Mucosa of rectum (tissue), 2 donors: Measurements from ENCODE around the gene XXYLT1.

ENCODE experiments used
- H3K27ac ChIP-seq, 2 donors: one replicate each; pipeline ENCODE4 v1.7.0; 2013; ENCODE audit warnings: inconsistent platforms in 2 of 2, low read depth in 2 of 2, low read length in 2 of 2
- H3K27me3 ChIP-seq, 2 donors: one replicate each; pipeline ENCODE4 v1.7.0; 2013; ENCODE audit warnings: low read length in 2 of 2; ENCODE audit not compliant: control insufficient read depth in 2 of 2, insufficient read depth in 2 of 2
- H3K36me3 ChIP-seq, 2 donors: one replicate each; pipeline ENCODE4 v1.7.0; 2013; ENCODE audit warnings: low read length in 2 of 2; ENCODE audit not compliant: control insufficient read depth in 2 of 2, insufficient read depth in 2 of 2
- H3K4me1 ChIP-seq, 2 donors: one replicate each; pipeline ENCODE4 v1.7.0; 2013; ENCODE audit warnings: low read length in 2 of 2, mild to moderate bottlenecking in 1 of 2; ENCODE audit not compliant: control insufficient read depth in 2 of 2, insufficient read depth in 2 of 2
- H3K4me3 ChIP-seq, 2 donors: one replicate each; pipeline ENCODE4 v1.7.0; 2013; ENCODE audit warnings: low read length in 2 of 2
- H3K9ac ChIP-seq, 2 donors: one replicate each; pipeline ENCODE4 v1.7.0; 2013; ENCODE audit warnings: low read length in 2 of 2, low read depth in 1 of 2, mild to moderate bottlenecking in 1 of 2
- H3K9me3 ChIP-seq, 2 donors: one replicate each; pipeline ENCODE4 v1.7.0; 2013; ENCODE audit warnings: low read length in 2 of 2; ENCODE audit not compliant: control insufficient read depth in 2 of 2
- donor health status: healthy.
- donor health status: Normal muscosa, but diverticular disease.

The XXYLT1 gene

DNA sequence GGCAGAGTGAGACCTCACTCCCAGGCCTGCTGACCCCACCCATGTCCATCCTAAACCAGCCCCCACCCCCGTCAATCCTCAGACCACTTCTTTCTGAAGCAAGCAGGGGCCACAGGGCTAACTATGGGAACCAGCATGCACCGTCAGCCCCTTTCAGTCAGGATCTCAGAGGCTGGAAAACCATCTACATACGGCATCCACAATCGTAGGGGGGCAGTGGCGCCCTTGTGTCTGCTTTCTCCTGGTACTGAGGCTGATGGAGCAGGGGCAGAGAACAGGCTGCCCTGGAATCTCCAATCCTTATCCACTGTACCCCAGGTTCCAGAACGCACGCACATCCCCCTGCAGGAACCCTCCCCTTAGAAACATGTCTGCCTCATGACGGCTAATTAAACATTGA lies 56.6 kb downstream of the XXYLT1 start:
- Histone ChIP-seq H3K27me3 (no peaks in the 10 kb centered on the region), H3K4me1 (peaks cover under 1 to 6% of the 10 kb centered on the region in 2 donors), H3K9ac (no peak overlapping the region), H3K36me3 (no peaks in the 10 kb centered on the region), H3K27ac (no peak overlapping the region), H3K4me3 (no peak overlapping the region), H3K9me3 (no peaks in the 10 kb centered on the region)

DNA sequence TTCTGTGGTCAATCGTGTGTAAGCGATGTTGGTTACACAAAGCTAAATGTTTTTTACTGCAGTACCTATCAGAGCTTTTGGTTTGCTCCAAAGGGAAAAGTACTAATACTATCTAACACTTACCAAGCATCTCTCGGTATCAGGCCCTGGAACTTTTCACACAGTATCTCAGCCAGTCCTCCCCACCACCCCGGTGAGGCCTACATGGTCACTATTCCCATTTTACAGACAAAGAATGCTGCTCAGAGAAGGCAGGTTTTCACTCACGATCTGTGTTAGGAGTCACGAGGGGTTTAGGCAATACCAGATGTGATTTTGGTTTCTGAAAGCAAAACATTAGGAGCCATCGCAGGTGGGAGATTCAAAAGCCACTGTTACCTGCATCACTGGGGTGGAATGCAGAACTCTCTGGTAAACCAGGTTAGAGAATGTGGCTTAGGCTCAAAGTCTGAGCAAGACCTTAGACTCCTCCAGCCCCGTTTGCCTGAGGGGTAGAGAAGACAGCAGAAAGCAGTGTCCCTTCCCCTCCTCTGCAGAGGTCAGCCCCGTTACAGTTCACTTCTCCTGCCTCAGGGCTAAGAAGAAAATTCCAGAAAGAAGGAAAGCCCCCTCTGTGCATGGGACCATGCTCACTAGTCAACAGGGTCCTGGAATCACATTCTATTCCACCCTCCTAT lies 57.2 kb downstream of the XXYLT1 start:
- H3K4me1 ChIP-seq: peaks cover 5 to 6% of the 10 kb centered on the region in 2 donors
- no peaks in the 10 kb centered on the region for H3K27me3 ChIP-seq
- no peaks in the 10 kb centered on the region for H3K9me3 ChIP-seq
- H3K9ac ChIP-seq: no peak overlapping the region
- no peak overlapping the region for H3K4me3 ChIP-seq
- H3K36me3 ChIP-seq: no peaks in the 10 kb centered on the region
- H3K27ac ChIP-seq: no peak overlapping the region

GRCh38 chr3:195212749-195213375 lies 58.1 kb downstream of the XXYLT1 start:
- Histone ChIP-seq H3K4me3 (no peak overlapping the region), H3K27me3 (no peaks in the 10 kb centered on the region), H3K27ac (no peak overlapping the region)

DNA sequence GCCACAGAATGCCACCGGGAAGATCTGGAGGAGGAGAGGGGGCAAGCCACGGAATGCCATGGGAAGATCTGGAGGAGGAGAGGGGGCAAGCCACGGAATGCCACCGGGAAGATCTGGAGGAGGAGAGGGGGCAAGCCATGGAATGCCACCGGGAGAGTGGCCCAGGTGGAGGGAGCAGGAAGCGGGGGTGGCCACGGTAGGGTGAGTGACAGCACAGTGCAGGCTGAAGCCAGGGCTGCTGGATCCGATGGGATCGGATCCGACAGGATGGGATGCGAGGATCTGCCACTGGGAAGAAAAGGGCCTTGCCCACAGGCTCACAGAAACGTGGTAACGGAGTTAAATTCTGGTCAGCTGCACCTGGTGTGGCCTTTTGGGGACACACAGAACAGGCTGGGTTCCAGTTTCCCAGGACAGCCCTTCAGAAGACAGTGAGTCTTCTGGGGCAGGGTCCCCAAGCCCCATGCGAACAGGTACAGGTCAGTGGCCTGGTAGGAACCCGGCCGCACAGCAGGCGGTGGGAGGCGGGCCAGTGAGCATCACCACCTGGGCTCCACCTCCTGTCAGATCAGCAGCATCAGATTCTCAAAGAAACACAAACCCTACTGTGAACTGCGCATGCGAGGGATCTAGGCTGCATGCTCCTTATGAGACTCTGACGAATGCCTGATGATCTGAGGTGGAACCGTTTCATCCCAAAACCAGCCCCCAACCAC lies 58.8 kb downstream of the XXYLT1 start:
- no peak overlapping the region for H3K9ac ChIP-seq
- no peak overlapping the region for H3K27ac ChIP-seq
- H3K4me1 ChIP-seq: peaks cover 5 to 6% of the 10 kb centered on the region in 2 donors
- no peak overlapping the region for H3K4me3 ChIP-seq
- H3K9me3 ChIP-seq: no peaks in the 10 kb centered on the region
- H3K27me3 ChIP-seq: no peaks in the 10 kb centered on the region
- no peaks in the 10 kb centered on the region for H3K36me3 ChIP-seq

More at GRCh38 chr3:195212749-195213375, 58.1 kb downstream of the XXYLT1 start:
- no peak overlapping the region for H3K9ac ChIP-seq
- peaks cover 5 to 6% of the 10 kb centered on the region in 2 donors for H3K4me1 ChIP-seq
- no peaks in the 10 kb centered on the region for H3K9me3 ChIP-seq
- no peaks in the 10 kb centered on the region for H3K36me3 ChIP-seq

GRCh38 chr3:195210266-195210973 lies 60.5 kb downstream of the XXYLT1 start:
- Histone ChIP-seq H3K27ac (peak overlapping the region; percentile 75 to 80), H3K27me3 (no peaks in the 10 kb centered on the region), H3K9ac (no peak overlapping the region), H3K4me3 (no peak overlapping the region), H3K9me3 (no peaks in the 10 kb centered on the region), H3K36me3 (no peaks in the 10 kb centered on the region), H3K4me1 (peaks cover 5 to 6% of the 10 kb centered on the region in 2 donors)

DNA sequence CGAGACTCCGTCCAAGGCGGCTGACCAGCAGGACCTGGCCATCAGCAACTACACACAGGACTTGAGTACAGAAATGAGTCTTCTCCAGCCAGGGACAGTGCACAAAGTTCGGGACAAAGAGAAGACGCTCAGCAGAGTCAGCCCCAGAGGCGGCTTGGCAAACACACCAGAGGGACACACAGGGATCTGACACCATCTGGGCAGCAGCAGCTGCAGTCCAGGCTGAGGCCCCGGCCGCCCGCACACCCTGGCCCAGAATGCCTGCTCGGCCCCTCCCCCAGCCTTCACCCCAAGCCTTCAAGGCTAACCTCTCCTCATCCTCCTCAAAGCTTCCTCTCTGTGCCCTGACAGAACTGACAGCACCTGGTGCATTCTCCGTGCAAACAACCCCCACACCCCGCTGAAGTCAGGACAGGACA lies 61.1 kb downstream of the XXYLT1 start:
- Histone ChIP-seq H3K4me3 (no peak overlapping the region), H3K36me3 (no peaks in the 10 kb centered on the region), H3K27ac (peak overlapping the region; percentile 75 to 80), H3K27me3 (no peaks in the 10 kb centered on the region), H3K9me3 (no peaks in the 10 kb centered on the region), H3K9ac (peak overlapping the region in 1 of 2 donors; percentile 9), H3K4me1 (peaks cover 5 to 6% of the 10 kb centered on the region in 2 donors)

DNA sequence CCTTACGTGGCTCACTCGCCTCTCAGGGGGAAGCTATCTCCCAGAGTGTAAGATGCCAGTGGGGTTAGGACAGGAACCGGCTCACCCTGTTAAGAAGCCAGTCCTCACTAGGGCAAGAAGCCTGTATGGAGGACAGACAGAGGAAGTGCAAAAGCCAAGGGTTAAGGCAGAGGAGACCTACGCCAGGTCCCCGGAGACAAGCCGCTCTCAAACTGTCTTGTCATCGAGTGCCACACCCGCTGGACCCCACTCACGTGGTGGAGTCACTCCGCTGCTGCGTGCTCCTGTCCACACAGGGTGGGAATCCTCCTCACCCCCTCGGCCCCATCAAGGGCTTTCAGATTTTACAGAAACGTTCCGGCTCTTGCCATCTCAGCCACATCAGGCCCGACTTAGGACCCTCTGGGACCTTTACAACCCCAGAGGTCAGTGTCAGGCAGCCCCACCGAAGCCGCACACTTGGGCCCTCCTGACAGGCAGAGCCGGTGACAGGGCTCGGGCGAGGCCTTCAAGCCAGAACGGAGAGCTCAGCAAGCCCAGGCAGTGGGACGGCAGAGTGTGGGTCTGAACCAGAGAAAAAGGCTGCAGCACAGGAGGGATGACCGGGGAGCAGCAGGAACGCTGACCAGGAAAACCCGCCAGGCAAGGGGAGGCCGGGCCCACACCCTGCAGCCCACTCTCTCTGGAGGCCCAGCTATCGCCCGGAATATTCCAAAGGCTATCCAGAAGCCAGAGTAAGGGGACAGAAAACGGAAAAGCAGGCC lies 61.7 kb downstream of the XXYLT1 start:
- Histone ChIP-seq H3K36me3 (no peaks in the 10 kb centered on the region), H3K27ac (peak overlapping the region; percentile 75 to 80), H3K4me1 (peaks cover 5 to 6% of the 10 kb centered on the region in 2 donors), H3K9me3 (no peaks in the 10 kb centered on the region), H3K4me3 (no peak overlapping the region), H3K27me3 (no peaks in the 10 kb centered on the region), H3K9ac (peak overlapping the region in 1 of 2 donors; percentile 13)

DNA sequence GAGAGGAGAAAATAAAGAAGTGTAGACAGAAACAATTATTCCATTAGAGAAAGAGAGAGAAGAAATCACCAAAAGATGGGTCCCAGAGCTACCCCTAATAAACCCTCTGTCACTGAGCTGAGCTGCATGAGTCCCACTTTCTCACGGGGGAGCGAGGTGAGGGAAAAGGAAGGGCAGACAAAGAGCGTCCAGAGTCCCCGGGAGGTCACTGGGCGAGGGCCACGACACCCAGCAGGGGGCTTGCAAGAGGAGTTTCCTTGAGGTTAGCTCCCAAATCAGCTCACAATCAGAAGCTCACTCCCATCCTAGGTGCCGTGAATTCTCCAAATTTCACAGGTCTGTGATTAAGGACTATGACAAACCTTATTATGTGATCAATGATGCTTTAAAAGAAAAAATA lies 62.3 kb downstream of the XXYLT1 start:
- Histone ChIP-seq H3K4me1 (peaks cover 5 to 6% of the 10 kb centered on the region in 2 donors), H3K4me3 (no peak overlapping the region), H3K9me3 (no peaks in the 10 kb centered on the region), H3K9ac (no peak overlapping the region), H3K27me3 (no peaks in the 10 kb centered on the region), H3K27ac (peak overlapping the region; percentile 17 to 75), H3K36me3 (no peaks in the 10 kb centered on the region)

DNA sequence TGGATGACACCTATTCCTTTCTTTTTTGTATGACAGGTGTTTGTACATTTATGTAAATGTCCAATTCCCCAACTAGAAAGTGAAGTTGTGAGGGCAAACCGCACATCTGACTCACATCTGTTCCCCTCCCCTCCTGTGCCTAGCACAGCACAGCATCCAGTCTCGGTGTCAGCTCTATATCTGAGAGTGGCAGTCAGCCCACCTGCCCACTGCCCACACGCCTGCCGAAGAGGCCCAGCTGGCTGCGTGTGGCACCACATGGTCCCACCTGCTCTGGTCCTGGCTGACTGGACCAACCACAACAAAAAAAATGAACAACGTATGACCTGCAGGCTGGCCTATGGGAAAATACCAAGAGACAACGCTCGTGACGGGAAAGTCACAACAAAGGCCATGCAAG lies 62.8 kb downstream of the XXYLT1 start:
- H3K4me3 ChIP-seq: no peak overlapping the region
- H3K9me3 ChIP-seq: no peaks in the 10 kb centered on the region
- peaks cover 5 to 6% of the 10 kb centered on the region in 2 donors for H3K4me1 ChIP-seq
- peak overlapping the region in 1 of 2 donors; percentile 5 for H3K27ac ChIP-seq
- no peaks in the 10 kb centered on the region for H3K27me3 ChIP-seq
- H3K9ac ChIP-seq: no peak overlapping the region
- no peaks in the 10 kb centered on the region for H3K36me3 ChIP-seq
